Measurements from ENCODE around the gene SPATA31E1.
"Not testable (repeated sequence)": the region's sequence is repeated elsewhere in the genome, so short reads cannot be mapped to it uniquely, and the experiment has no call there.

SPATA31E1 gene

DNA sequence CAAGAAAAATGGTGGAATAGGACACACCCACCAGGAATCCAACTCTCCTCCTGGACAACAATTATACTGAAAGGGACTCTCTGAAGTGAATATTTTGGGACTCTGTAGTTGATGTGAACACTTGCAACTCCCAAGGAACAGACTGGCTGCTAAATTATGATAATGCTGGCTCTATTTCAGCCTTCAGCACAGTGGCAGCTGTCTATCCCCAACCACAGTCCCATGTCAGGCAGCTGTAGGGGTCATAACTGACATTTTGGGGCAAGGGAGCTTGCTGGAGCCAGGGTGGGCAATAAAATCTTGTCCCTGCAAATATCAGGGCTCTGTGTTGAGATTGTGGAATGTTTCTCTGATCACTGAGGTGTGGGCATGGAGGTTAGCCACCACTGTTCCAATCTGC lies 14.2 kb downstream of the SPATA31E1 start:
- TF ChIP-seq REST (IDR thresholded peaks at IDR 0.05; ENCODE audit: insufficient read depth in 1 of 2, low read depth in 2 of 2, low read length in 2 of 2) = no peak
- no peak for TF ChIP-seq POLR2AphosphoS5 (IDR thresholded peaks at IDR 0.05; ENCODE audit: low read depth, low read length)
- TF ChIP-seq SIN3A (IDR thresholded peaks at IDR 0.05; ENCODE audit: borderline replicate concordance, insufficient read depth, low read length) = no peak
- TF ChIP-seq TAF1 (IDR thresholded peaks at IDR 0.05; ENCODE audit: borderline replicate concordance, insufficient read depth, low read length) = no peak
- TF ChIP-seq FOXP2 (optimal IDR thresholded peaks at IDR 0.05; ENCODE audit: borderline replicate concordance, extremely low read depth, extremely low read length, insufficient read depth) = no peak

DNA sequence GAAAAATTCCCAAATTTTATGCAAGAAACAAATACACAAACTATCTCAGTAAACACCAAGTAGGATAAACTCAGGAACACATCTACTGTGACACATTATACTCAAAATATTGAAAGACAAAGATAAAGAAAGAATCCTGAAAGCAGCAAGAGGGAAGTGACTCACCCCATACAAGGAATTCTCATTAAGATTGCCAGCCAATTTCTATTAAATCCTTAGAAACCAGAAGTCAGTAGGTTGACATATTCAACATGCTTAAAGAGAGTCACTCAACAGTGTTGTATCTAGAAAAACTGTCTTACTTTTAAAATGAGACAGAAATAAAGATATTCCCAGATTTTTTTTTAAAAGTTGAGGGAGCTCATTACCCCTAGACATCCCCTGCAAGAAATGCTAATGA lies 15.5 kb downstream of the SPATA31E1 start:
- TF ChIP-seq REST (IDR thresholded peaks at IDR 0.05; ENCODE audit: insufficient read depth in 1 of 2, low read depth in 2 of 2, low read length in 2 of 2) = no peak
- no peak for TF ChIP-seq SIN3A (IDR thresholded peaks at IDR 0.05; ENCODE audit: borderline replicate concordance, insufficient read depth, low read length)
- no peak for TF ChIP-seq FOXP2 (optimal IDR thresholded peaks at IDR 0.05; ENCODE audit: borderline replicate concordance, extremely low read depth, extremely low read length, insufficient read depth)
- no peak for TF ChIP-seq TAF1 (IDR thresholded peaks at IDR 0.05; ENCODE audit: borderline replicate concordance, insufficient read depth, low read length)
- no peak for TF ChIP-seq POLR2AphosphoS5 (IDR thresholded peaks at IDR 0.05; ENCODE audit: low read depth, low read length)

DNA sequence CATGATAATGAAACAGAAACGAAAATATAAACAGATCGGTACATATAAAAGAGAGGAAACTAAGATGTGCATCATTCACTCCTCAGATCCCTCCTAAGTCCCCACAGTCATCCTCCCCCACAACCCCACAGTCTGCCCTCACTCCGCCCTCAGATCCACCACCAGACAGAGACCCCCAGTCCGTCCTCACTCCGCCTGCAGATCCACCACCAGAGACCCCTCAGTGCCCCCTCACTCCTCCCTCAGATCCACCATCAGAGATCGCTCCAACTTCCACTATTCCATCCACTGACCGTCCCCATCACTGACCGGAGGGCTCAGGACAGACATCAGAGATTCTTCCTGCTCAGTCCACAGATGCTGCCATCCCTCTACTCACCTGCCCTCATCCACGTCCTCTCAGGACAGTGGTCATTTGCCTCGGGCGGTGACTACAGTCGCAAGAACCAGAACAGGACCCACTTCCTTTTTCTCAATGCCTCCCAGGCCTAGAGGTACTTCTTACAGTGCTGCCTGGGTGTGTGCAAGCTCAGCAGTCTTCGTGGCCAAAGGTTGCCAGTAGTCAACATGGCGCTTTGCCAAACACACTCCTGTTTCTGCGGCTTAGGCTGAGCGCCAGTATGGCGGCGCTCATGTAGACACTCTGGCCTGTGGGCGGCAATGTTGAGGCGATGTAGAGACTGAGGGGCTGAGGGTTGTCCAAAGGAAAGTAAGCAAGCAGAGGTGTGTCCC lies 26.8 kb downstream of the SPATA31E1 start:
- no peak for TF ChIP-seq POLR2AphosphoS5 (IDR thresholded peaks at IDR 0.05; ENCODE audit: low read depth, low read length)

DNA sequence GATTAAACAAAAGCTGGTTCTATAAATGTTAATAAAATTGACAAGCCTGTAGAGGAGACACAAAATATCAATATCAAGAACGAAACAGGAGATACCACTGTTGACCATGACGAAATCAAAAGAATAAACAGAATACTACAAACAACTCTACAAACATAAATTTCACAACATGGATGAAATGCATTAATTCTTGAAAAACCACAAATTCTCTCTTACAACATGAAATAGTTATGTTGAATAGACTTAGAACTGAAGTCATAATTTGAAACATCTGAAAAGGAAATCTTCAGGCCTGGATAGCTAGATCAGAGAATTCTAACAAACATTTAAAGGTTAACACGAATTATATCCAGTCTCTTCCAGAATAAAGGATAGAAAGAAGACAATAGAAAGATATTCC lies 28.1 kb downstream of the SPATA31E1 start:
- no peak for TF ChIP-seq TAF1 (IDR thresholded peaks at IDR 0.05; ENCODE audit: borderline replicate concordance, insufficient read depth, low read length)
- TF ChIP-seq POLR2AphosphoS5 (IDR thresholded peaks at IDR 0.05; ENCODE audit: low read depth, low read length) = no peak
- TF ChIP-seq FOXP2 (optimal IDR thresholded peaks at IDR 0.05; ENCODE audit: borderline replicate concordance, extremely low read depth, extremely low read length, insufficient read depth) = no peak
- TF ChIP-seq SIN3A (IDR thresholded peaks at IDR 0.05; ENCODE audit: borderline replicate concordance, insufficient read depth, low read length) = no peak
- no peak for TF ChIP-seq REST (IDR thresholded peaks at IDR 0.05; ENCODE audit: insufficient read depth in 1 of 2, low read depth in 2 of 2, low read length in 2 of 2)

DNA sequence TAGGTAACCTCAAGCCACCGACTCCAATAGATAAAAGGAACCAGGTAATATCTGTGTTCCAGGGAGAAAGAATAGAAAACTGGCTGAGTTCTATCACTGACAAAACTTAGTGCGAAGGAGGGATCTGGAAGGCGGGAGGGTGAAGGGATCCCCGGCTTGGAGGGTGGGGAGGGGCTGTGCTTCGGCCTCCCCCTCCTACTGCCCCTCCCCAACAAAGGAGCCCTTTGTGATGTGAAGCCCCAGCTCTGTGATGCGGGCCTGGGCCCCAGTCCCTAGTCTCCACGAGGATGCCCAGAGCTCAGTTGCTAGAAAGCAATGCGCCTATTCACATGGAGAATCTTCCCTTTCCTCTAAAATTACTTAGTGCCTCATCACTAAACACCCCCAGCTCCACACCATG lies 35.0 kb downstream of the SPATA31E1 start, which contains the start of gene SPATA31C1:
TSS of gene SPATA31C1 (plus strand) at position 301 of the 400 bp plus-strand sequence.
- TF ChIP-seq REST (IDR thresholded peaks at IDR 0.05; ENCODE audit: insufficient read depth in 1 of 2, low read depth in 2 of 2, low read length in 2 of 2); SIN3A (IDR thresholded peaks at IDR 0.05; ENCODE audit: borderline replicate concordance, insufficient read depth, low read length); TAF1 (IDR thresholded peaks at IDR 0.05; ENCODE audit: borderline replicate concordance, insufficient read depth, low read length): not testable (repeated sequence)

All from PFSK-1 (cell line).